HG02840 (cell line): ENCODE results near the gene TP73.

Source experiments
- ATAC-seq: cut with Tn5 transposase; IDR thresholded peaks from one replicate; pipeline ENCODE4 v1.9.1; 2021; ENCODE audit warnings: mild to moderate bottlenecking, moderate library complexity, moderate number of reproducible peaks; ENCODE audit not compliant: unreplicated experiment, low FRiP score

Gene TP73

GRCh38 chr1:3651930-3652547, at the start of gene TP73:
Gene TP73 (plus strand): TSS chr1:3652516. CDS start chr1:3682366, 29,850 bp downstream.
- no peak for ATAC-seq

- no peak for ATAC-seq
These were observed 49.2 kb upstream of the TP73 start for GRCh38 chr1:3603156-3603555.

DNA sequence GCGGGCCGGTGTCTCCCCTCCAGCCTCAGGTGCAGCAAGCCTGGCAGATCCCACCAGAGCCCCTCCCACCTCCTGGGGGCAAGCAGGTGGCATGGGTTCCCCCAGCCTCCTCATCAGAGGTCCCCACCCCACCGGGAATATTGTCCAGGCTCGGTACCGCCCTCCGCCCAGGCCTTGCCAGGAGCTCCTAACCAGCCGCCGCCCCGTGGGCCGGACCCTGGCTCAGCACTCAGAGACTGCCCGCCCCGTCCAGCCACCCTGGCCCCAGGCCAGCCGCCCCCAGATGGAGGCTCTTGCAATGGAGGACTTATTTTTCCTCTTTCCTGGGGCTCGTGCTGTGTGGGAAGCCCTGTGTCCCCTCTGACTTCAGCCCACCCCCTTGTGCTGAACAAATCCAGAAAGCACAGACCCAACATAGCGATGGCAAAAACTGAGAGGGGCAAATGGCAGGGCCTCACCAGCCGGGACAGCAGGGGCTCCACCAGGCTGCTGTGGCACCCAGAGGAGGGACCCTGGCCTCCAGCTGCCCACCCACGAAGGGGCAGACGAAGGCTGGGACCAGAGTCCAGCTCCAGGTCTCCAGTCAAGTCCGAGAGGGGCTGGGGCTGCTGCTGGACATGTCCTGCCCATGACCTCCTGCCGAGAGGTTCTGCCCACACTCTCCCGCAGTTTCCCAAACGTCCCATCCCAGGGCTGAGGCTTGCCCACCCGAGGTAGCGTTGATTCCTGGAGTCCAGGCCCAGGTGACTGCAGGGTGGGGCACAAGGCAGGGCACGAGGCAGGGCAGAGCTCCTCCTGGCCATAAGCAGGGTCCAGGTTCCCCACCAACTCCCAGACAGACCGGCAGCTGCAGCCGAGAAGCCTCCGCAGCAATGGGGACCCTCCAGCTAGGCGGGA, 48.5 kb upstream of the TP73 start:
- no peak for ATAC-seq

- no peak for ATAC-seq
These were observed 47.8 kb upstream of the TP73 start for GRCh38 chr1:3604468-3604974.

- no peak for ATAC-seq
These were observed 47.1 kb upstream of the TP73 start for GRCh38 chr1:3604997-3605823.

DNA sequence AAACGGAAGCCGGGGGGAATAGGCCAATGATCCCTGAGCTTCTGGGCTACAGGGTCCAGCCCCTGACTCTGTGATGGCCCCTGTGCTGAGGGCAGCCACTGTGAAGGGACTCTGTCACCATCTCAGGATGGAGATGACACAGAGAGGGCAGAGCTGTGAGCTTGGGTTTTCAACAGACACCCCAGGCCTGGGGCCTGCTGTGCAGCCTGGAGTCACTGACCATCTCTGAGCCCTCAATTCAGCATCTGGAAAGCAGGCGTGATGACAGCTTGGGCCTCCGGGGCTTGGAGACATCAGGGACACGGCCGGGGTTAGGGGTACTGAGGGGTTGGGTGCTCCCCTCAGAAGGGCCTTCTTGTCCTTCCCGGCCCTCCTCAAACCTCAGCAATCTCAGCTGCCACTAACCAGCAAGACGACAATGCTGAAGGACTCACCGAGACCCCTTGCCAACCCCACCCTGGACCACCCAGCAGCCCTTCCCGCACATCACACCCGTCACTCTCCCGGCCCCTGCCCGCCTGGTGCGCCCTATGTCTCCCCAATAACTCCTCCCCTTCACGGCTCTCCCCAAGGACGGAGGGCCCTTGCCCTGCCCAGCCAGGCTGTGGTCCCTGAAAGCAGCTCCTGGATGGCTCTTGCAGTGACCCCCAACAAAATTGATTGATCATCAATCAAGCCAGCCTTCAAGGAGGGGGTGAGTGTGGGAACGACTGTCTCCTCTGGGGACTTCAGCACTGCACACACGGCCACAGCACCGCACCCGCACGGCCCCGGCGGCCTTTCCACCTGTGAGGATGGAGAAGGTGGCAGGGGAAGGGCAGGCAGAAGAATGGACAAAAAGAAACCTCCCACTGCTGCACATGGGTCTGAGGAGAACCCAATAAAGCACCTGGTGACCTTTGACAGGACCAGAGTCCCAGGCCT, 45.3 kb upstream of the TP73 start:
- no peak for ATAC-seq

- no peak for ATAC-seq
These were observed 44.6 kb upstream of the TP73 start for GRCh38 chr1:3607703-3608065.

DNA sequence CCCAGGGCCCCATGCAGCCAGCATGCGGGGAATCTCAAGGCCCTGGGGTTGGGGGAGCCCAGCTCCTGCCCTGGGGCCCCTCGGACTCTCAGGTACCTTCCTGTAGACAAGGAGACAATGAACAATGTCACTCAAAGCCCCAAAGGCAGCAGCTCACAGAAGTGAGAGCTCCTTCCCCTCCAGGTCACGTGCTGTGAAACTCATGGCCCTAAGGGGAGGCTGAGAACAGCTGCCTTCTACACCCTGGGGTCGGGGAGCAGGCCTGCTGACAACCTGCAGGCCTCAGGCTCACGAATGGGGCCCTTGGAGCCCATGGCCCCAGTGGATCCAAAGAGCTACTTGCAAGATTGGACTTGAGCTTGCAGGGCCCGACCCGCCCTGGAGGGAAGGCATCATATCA, 44.2 kb upstream of the TP73 start:
- ATAC-seq = no peak

- ATAC-seq = no peak
These were observed 43.1 kb upstream of the TP73 start for GRCh38 chr1:3609016-3609768.

- ATAC-seq = no peak
These were observed 42.4 kb upstream of the TP73 start for GRCh38 chr1:3609769-3610526.

DNA sequence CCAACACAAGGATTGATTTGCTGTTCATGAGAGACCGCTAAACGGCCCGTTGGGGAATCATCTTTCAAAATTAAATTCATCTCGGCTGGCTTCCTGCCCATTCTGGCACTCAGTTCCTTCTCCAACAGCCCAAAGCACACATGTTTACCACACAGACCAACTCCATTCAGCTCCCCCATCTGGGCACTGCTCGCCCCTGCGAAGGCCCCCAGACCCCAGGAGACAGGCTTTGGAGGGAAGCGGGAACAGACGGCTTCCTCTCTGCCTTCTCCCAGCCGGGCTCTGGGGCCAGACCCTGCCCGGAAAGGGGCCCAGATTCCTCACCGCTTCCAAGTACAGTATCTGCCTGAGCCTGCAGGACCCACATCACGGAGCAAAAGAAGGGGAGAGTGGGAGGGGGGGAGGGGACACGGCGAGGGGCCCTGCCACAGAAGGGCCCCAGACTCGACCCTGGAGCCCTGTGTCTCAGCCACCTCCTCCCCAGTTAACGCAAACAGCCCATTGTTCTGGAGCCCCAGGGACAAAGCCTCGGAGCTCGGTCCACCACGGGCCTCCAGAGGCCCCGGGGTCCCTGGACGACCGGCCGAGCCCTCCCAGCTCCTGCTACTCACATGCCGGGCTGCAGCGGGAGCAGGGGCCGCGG, 41.7 kb upstream of the TP73 start:
- ATAC-seq = no peak

- no peak for ATAC-seq
These were observed 40.9 kb upstream of the TP73 start, which contains the start of gene MEGF6 for GRCh38 chr1:3611170-3612019. Gene MEGF6 (minus strand): TSS chr1:3611508. CDS start chr1:3611268, 240 bp downstream.

DNA sequence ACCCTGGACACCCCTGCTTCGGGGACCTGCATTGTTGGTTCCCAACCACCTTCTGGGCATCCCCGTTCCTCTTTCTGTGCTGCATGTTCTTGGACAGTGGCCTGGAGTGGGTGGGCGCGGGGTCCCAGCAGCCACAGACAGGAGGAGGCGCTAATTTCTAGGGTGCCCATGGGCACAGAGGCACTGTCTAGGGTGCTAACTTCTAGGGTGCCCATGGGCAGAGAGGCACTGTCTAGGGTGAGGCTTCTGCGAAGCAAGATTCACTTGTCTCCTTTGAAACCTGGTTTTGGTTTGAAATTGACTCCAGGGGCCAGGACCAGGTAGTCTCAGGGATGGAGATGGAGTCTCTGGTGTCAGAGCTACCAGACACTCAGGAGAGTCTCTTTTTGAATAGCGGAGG, 40.2 kb upstream of the TP73 start:
- ATAC-seq = no peak

DNA sequence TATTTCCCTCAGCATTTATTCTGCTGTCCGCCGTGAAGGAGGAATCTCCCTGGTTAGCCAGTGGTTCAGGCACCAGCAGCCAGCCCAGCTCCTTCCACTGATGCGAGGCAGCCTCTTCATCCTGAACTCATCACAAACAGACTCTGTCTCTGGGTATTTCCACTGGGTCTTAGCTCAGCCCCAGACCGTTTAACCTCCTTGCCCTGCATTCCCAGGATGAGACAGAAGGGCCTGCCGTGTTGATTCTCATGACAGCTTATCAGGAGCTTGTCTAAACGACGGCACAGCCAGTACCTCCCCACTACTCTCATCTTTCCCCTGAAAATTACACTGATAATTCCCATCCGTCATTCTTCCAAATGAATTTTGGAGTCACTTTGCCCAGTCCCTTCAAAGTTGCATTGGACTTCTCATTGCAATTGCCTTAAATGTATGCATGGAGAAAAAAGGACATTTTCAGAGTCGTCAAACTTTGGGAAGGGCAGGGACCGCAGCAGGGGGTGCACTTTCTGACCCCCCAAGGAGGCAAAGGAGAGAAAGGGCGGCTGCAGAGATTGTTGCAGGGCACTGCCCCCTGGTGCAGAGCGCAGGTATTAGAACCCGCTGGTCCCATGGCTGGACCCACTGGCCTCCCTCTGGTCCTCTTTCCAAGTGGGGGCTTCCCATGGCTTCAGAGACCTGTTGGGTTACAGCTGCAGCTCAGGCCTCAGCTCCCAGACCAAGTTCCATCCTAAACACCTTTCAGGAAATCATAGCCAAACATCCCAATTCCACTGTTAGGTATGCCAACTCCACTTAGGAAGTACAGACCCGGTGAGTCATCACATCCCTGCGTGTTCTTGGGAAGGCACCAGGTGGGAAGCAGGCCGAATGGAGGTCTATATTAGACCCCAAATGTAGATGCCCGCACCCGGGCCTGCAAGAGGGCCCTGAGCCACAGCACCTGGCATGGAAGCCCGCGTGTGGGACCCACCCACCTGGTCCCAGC, 37.3 kb upstream of the TP73 start:
- ATAC-seq = no peak

DNA sequence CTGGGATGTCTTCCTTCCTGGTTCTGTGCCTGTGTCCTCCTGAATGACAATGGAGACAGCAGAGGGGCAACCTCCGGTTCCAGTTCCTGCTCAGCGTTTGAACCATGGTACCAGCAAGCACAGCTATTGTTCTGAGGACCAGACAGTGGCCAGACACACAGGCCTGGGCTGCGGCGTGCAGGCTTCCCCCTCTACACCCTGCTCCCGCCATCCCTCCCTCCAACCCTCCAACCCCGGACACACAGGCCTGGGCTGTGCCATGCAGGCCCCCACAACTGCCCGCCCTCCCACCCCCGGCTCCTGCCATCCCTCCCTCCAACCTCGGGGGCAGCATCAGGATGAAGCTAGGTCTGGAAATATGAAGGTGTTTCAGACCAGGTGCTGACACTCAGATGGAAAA, 35.5 kb upstream of the TP73 start:
- ATAC-seq = no peak

GRCh38 chr1:3617806-3618345, 34.4 kb upstream of the TP73 start:
- no peak for ATAC-seq
